Bronchial epithelial cell (primary cell): ENCODE results near the gene SLC12A6. TPM values are rescaled to one million over a fixed set of nuclear protein-coding genes. Genes with fewer than 3 reads are reported as not detected.
A peak's percentile ranks its signal among the peaks of the same experiment; 100 is the strongest.

Source experiments
- DNase-seq: peaks from one replicate; pipeline ENCODE4 v3.0.0-alpha.2; 2010; ENCODE audit warnings: low read depth
- FAIRE-seq: peaks from 2 replicates; lab custom pipeline; 2011; peaks lifted over from hg19 to GRCh38; lab: Jason Lieb, UNC
- H3K27me3 ChIP-seq: 2 replicates; pipeline ENCODE4 v1.5.1; 2011; ENCODE audit warnings: low read length; ENCODE audit not compliant: control insufficient read depth, insufficient read depth
- H3K36me3 ChIP-seq: 2 replicates; pipeline ENCODE4 v1.5.1; 2011; ENCODE audit warnings: low read length; ENCODE audit not compliant: control insufficient read depth, insufficient read depth
- H3K4me3 ChIP-seq: 2 replicates; pipeline ENCODE4 v1.5.1; 2011; ENCODE audit warnings: mild to moderate bottlenecking, low read depth, low read length, control low read depth
- CTCF ChIP-seq: IDR thresholded peaks from 2 replicates; pipeline ENCODE4 v1.5.1; 2011; ENCODE audit warnings: mild to moderate bottlenecking, moderate library complexity, low read length, control low read depth, inconsistent platforms; ENCODE audit not compliant: insufficient read depth, severe bottlenecking
- total RNA-seq: library from RNA; depleted of rRNA; stranded (reverse); fragments of >200 nt; gene quantifications from 2 replicates; pipeline ENCODE4 v1.2.1, GENCODE V29; 2014

SLC12A6 gene
- total RNA-seq, 1 donor from 2014 or later: 24.5 TPM

- H3K4me3 ChIP-seq: no peak overlapping the region
- no peaks in the 10 kb centered on the region for H3K27me3 ChIP-seq
- no peak for DNase-seq
- FAIRE-seq: no peak
- no peak for TF ChIP-seq CTCF
- H3K36me3 ChIP-seq: no peaks in the 10 kb centered on the region
Measured at GRCh38 chr15:34370643-34371042, 33.1 kb upstream of the SLC12A6 start.

GRCh38 chr15:34370129-34370528, 32.5 kb upstream of the SLC12A6 start:
- no peak for DNase-seq
- Histone ChIP-seq H3K4me3 (no peak overlapping the region), H3K27me3 (no peaks in the 10 kb centered on the region), H3K36me3 (no peaks in the 10 kb centered on the region)
- no peak for TF ChIP-seq CTCF
- FAIRE-seq: no peak

GRCh38 chr15:34367101-34368081, 29.8 kb upstream of the SLC12A6 start, which contains the start of gene LPCAT4:
TSS of gene LPCAT4 (minus strand) at chr15:34367196. CDS start at chr15:34367100, 96 bp downstream.
- FAIRE-seq: no peak
- peak; percentile 72 for DNase-seq
- Histone ChIP-seq H3K36me3 (peaks cover 2% of the 10 kb centered on the region), H3K4me3 (peak within 1 kb of the TSS; percentile 85), H3K27me3 (no peaks in the 10 kb centered on the region)
- TF ChIP-seq CTCF: peak; percentile 95

GRCh38 chr15:34366271-34367065, 28.9 kb upstream of the SLC12A6 start:
- no peak for TF ChIP-seq CTCF
- FAIRE-seq (no peak), DNase-seq (peak; percentile 62)
- peak overlapping the region; percentile 85 for H3K4me3 ChIP-seq
- H3K27me3 ChIP-seq: no peaks in the 10 kb centered on the region
- H3K36me3 ChIP-seq: peaks cover 4% of the 10 kb centered on the region

- H3K4me3 ChIP-seq: peak overlapping the region; percentile 85
Measured at GRCh38 chr15:34365836-34366235, 28.3 kb upstream of the SLC12A6 start.

More at GRCh38 chr15:34365836-34366235, 28.3 kb upstream of the SLC12A6 start:
- no peak for FAIRE-seq
- H3K36me3 ChIP-seq: peaks cover 4% of the 10 kb centered on the region
- TF ChIP-seq CTCF: no peak
- DNase-seq: no peak
- no peaks in the 10 kb centered on the region for H3K27me3 ChIP-seq
